K562 (cell line): ENCODE data around the gene ZNF831. TPM values are rescaled to one million over a fixed set of nuclear protein-coding genes. Genes with fewer than 3 reads are reported as not detected.

Source experiments
- ATAC-seq: fragments of 200-7000 bp; cut with Tn5 transposase; 3 replicates; pipeline ENCODE4 v1.9.1; 2020; ENCODE audit warnings: moderate library complexity
- BruUV-seq: library from RNA; stranded (reverse); fragments of 400-500 nt; replicated peaks from 2 replicates; lab custom pipeline; 2021; lab: Mats Ljungman, UMichigan
- CTCF ChIA-PET: fragments of 300-600 bp; formaldehyde crosslinking; extraction: SDS; loops from one replicate; lab custom pipeline; 2021; ENCODE audit warnings: low intra/inter-chr PET ratio; lab: Yijun Ruan, JAX
- POLR2A ChIA-PET: fragments of 300-600, 350-650 bp; sonication (Branson Sonifier 250); formaldehyde crosslinking; extraction: SDS; loops from one replicate; lab custom pipeline; 2021; ENCODE audit warnings: antibody characterized with exemption, inconsistent platforms; lab: Yijun Ruan, JAX
- DNase-seq, 4 experiments: peaks; one replicate each; pipeline versions ENCODE4 v3.0.0 to v3.0.0-alpha.2; 2011 to 2018; ENCODE audit warnings: low spot score in 3 of 4, mixed read lengths in 3 of 4; ENCODE audit errors: extremely low read depth in 1 of 4
- FAIRE-seq: peaks from 2 replicates; lab custom pipeline; 2011; peaks lifted over from hg19 to GRCh38; lab: Jason Lieb, UNC
- H2AFZ ChIP-seq: 2 replicates; pipeline ENCODE4 v1.6.0; 2011; ENCODE audit warnings: low read depth, low read length, control low read depth, inconsistent platforms
- H3K27ac ChIP-seq: fragments of 200-600 bp; 3 replicates; pipeline ENCODE4 v1.8.0; 2011; ENCODE audit warnings: low read depth, mild to moderate bottlenecking, control low read depth, inconsistent platforms, low read length, moderate library complexity, mixed read lengths; ENCODE audit errors: extremely low read depth
- H3K27me3 ChIP-seq, 2 experiments: fragments of 300-600 bp in 1 of 2; 2 replicates in 1 of 2; 3 replicates in 1 of 2; pipeline versions ENCODE4 v1.6.0 to v1.8.0; 2011; ENCODE audit warnings: inconsistent platforms in 2 of 2, low read length in 2 of 2, mild to moderate bottlenecking in 1 of 2, mixed read lengths in 1 of 2, moderate library complexity in 1 of 2; ENCODE audit not compliant: control insufficient read depth in 2 of 2, insufficient read depth in 2 of 2
- H3K36me3 ChIP-seq: fragments of 300-600 bp; 3 replicates; pipeline ENCODE4 v1.8.0; 2011; ENCODE audit warnings: mild to moderate bottlenecking, low read length, inconsistent platforms; ENCODE audit not compliant: control insufficient read depth, insufficient read depth
- H3K4me1 ChIP-seq, 2 experiments: fragments of 200-600 bp in 1 of 2; replicated peaks in 1 of 2; 2 replicates in 1 of 2; 3 replicates in 1 of 2; pipeline versions ENCODE4 v1.5.1 to v1.8.0; 2011; ENCODE audit warnings: inconsistent platforms in 2 of 2, low read length in 2 of 2, mild to moderate bottlenecking in 1 of 2, mixed read lengths in 1 of 2, moderate library complexity in 1 of 2; ENCODE audit not compliant: control insufficient read depth in 2 of 2, insufficient read depth in 2 of 2
- H3K4me2 ChIP-seq: 2 replicates; pipeline ENCODE4 v1.6.1; 2011; ENCODE audit warnings: low read length, control low read depth, inconsistent platforms, mixed read lengths; ENCODE audit not compliant: insufficient read depth
- H3K4me3 ChIP-seq: fragments of 200-600 bp; sonication (generic), shearing (Covaris generic); 2 replicates; pipeline ENCODE4 v1.5.1; 2016; ENCODE audit warnings: control low read depth, inconsistent platforms
- H3K79me2 ChIP-seq: fragments of 200-600 bp; 3 replicates; pipeline ENCODE4 v1.8.0; 2011; ENCODE audit warnings: low read length, inconsistent platforms; ENCODE audit not compliant: control insufficient read depth, insufficient read depth
- H3K9ac ChIP-seq, 2 experiments: 2 replicates each; pipeline versions ENCODE4 v1.6.0 to v1.6.1; 2011; ENCODE audit warnings: low read depth in 2 of 2, low read length in 2 of 2, control low read depth in 1 of 2, inconsistent platforms in 1 of 2, mild to moderate bottlenecking in 1 of 2, mixed read lengths in 1 of 2; ENCODE audit not compliant: insufficient read depth in 1 of 2
- H3K9me1 ChIP-seq: one replicate; pipeline ENCODE4 v1.6.0; 2011; ENCODE audit warnings: inconsistent platforms, mild to moderate bottlenecking, low read length, moderate library complexity; ENCODE audit not compliant: control insufficient read depth, insufficient read depth
- H3K9me3 ChIP-seq: replicated peaks from 2 replicates; pipeline ENCODE4 v1.5.1; 2011; ENCODE audit warnings: low read depth, low read length, inconsistent platforms; ENCODE audit not compliant: control insufficient read depth, insufficient read depth
- H4K20me1 ChIP-seq: replicated peaks from 2 replicates; pipeline ENCODE4 v1.6.1; 2011; ENCODE audit warnings: low read length, inconsistent platforms, mixed read lengths; ENCODE audit not compliant: control insufficient read depth, insufficient read depth
- ZBTB1 ChIP-seq: sonication (generic); formaldehyde crosslinking; IDR thresholded peaks from 2 replicates; pipeline ENCODE4 v1.8.1; 2023; ENCODE audit warnings: missing genetic modification reagents, low read depth, mild to moderate bottlenecking, borderline replicate concordance
- in situ Hi-C: fragments of 300-500 bp; cut with MboI; formaldehyde crosslinking; loops from 4 replicates; pipeline ENCODE4 v1.15.0; 2018; ENCODE audit warnings: inconsistent platforms, mixed read lengths
- intact Hi-C: fragments of 100-400 bp; cut with micrococcal nuclease; formaldehyde crosslinking; loops from 2 replicates; pipeline ENCODE4 v1.14.2; 2022
- polyA plus RNA-seq, 8 experiments: library from polyadenylated mRNA; depleted of rRNA in 4 of 8; stranded (reverse) in 5 of 8; unstranded in 3 of 8; fragments of >200 nt; fragmentation: Nextera tagmentation in 2 of 8; fragmentation: Illumina TruSeq in 1 of 8; extraction: Ambion mirVana in 2 of 8; extraction: Trizol in 1 of 8; gene quantifications; 2 replicates each; pipeline versions ENCODE4 v1.2.1 to v1.2.3, GENCODE V29; 2011 to 2014; ENCODE audit warnings: inconsistent platforms in 1 of 8, missing spikeins in 1 of 8
- total RNA-seq, 7 experiments: library from RNA; depleted of rRNA in 6 of 7; stranded (reverse); fragments of >200 nt in 6 of 7; fragmentation: Illumina TruSeq in 2 of 7; extraction: Trizol in 2 of 7; gene quantifications; 2 replicates each; pipeline versions ENCODE4 v1.2.1 to v1.2.3, GENCODE V29; 2011 to 2021; ENCODE audit warnings: low replicate concordance in 1 of 7
- TF ChIP-seq, protein P1 (sequence below), 3 experiments: IDR thresholded peaks in 2 of 3; conservative IDR thresholded peaks in 1 of 3; 2 replicates each; pipeline ENCODE4 v1.5.1; 2011 to 2012; ENCODE audit warnings: low read length in 3 of 3, mild to moderate bottlenecking in 3 of 3, control low read depth in 2 of 3, improper control_type of control experiment in 1 of 3, inconsistent platforms in 1 of 3, low read depth in 1 of 3, mixed read lengths in 1 of 3, moderate library complexity in 1 of 3; ENCODE audit not compliant: insufficient read depth in 2 of 3

ZNF831 gene
- total and polyA plus RNA-seq, 9 of the 15 experiments (the other 6 are each of a cell fraction or from before 2014, with no cell fraction given) = not detected

GRCh38 chr20:59182401-59183044 is 18.9 kb downstream of the ZNF831 start (continued):
- TF ChIP-seq, protein P1, sequence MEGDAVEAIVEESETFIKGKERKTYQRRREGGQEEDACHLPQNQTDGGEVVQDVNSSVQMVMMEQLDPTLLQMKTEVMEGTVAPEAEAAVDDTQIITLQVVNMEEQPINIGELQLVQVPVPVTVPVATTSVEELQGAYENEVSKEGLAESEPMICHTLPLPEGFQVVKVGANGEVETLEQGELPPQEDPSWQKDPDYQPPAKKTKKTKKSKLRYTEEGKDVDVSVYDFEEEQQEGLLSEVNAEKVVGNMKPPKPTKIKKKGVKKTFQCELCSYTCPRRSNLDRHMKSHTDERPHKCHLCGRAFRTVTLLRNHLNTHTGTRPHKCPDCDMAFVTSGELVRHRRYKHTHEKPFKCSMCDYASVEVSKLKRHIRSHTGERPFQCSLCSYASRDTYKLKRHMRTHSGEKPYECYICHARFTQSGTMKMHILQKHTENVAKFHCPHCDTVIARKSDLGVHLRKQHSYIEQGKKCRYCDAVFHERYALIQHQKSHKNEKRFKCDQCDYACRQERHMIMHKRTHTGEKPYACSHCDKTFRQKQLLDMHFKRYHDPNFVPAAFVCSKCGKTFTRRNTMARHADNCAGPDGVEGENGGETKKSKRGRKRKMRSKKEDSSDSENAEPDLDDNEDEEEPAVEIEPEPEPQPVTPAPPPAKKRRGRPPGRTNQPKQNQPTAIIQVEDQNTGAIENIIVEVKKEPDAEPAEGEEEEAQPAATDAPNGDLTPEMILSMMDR (IDR thresholded peaks at IDR 0.05 in 2 of 3, conservative IDR thresholded peaks at IDR 0.05 in 1 of 3; ENCODE audit: insufficient read depth in 2 of 3, low read depth in 1 of 3, low read length in 3 of 3) = no peak

DNA sequence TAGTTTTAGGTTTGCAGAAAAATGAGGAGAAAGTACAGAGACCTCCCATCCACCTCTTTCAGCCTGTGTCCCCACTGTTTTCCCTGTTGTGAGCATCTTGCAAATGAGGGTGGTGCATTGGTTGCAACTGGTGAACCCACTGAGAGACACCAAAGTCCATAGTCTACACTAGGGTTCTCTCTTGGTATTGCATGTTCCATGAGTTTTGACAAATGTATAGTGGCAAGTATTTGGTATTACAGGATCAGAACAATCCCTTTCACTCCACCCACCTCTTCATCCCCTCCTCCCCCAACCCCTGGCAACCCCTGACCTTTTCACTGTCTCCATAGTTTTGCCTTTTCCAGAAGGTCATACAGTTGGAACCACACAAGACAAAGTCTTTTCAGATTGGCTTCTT is 20.1 kb downstream of the ZNF831 start:
- Histone ChIP-seq H3K9ac (no peak overlapping the region), H4K20me1 (no peaks in the 10 kb centered on the region), H3K9me3 (no peaks in the 10 kb centered on the region), H2AFZ (no peak overlapping the region)
- FAIRE-seq (no peak), ATAC-seq (no peak)
- intact Hi-C loops = no loop called here
- no peak for TF ChIP-seq ZBTB1 (CRISPR knock-in tag)
- TF ChIP-seq, protein P1 (IDR thresholded peaks at IDR 0.05 in 2 of 3, conservative IDR thresholded peaks at IDR 0.05 in 1 of 3; ENCODE audit: insufficient read depth in 2 of 3, low read depth in 1 of 3, low read length in 3 of 3) = 0 out of 6 replicates have a peak, but pooled peaks of 1 of the 3 experiments have one; percentile 6
- TF ChIP-seq, all 486 proteins: peak for 1
- BruUV-seq = no TSS peak
- no peak overlapping the region for H3K4me2 ChIP-seq
- H3K4me3 ChIP-seq = no peak overlapping the region
- no peaks in the 10 kb centered on the region for H3K79me2 ChIP-seq
- H3K36me3 ChIP-seq = no peaks in the 10 kb centered on the region
- H3K27ac ChIP-seq = no peak overlapping the region
- ChIA-PET POLR2A (no interaction called here), CTCF (no interaction called here)
- peak in 2 of 4 experiments; percentile 19 for DNase-seq
- H3K4me1 ChIP-seq = no peaks in the 10 kb centered on the region
- in situ Hi-C loops = no loop called here
- H3K27me3 ChIP-seq = peaks cover 0 to 11% of the 10 kb centered on the region in 2 experiments; a peak in 4 of 5 replicates
- no peaks in the 10 kb centered on the region for H3K9me1 ChIP-seq
